IMR-90 (cell line): ENCODE results near the gene RAB31. TPM values are rescaled to one million over a fixed set of nuclear protein-coding genes. Genes with fewer than 3 reads are reported as not detected.

Source experiments
- ATAC-seq: fragments of 200-7000 bp; cut with Tn5 transposase; 2 replicates; pipeline ENCODE4 v1.9.1; 2020; ENCODE audit warnings: low read depth, mild to moderate bottlenecking, moderate library complexity
- BruUV-seq: library from RNA; stranded (reverse); fragments of 400-500 nt; replicated peaks from 2 replicates; lab custom pipeline; 2021; lab: Mats Ljungman, UMichigan
- CTCF ChIA-PET: fragments of 300-600 bp; formaldehyde crosslinking; extraction: SDS; loops from one replicate; lab custom pipeline; 2021; ENCODE audit warnings: antibody characterized with exemption; lab: Yijun Ruan, JAX
- POLR2A ChIA-PET: fragments of 300-600 bp; sonication (Branson Sonifier 250); formaldehyde crosslinking; loops from one replicate; lab custom pipeline; 2022; ENCODE audit warnings: antibody characterized with exemption; ENCODE audit not compliant: unreplicated experiment; lab: Charles Lee
- DNase-seq: peaks from one replicate; pipeline ENCODE4 v3.0.0; 2013
- H2AFZ ChIP-seq: replicated peaks from 2 replicates; pipeline ENCODE3; 2013; ENCODE audit warnings: low read length, mild to moderate bottlenecking; ENCODE audit not compliant: poor library complexity
- H2AK5ac ChIP-seq: 2 replicates; pipeline ENCODE4 v1.6.1; 2013; ENCODE audit warnings: low read depth, low read length, inconsistent platforms
- H2AK9ac ChIP-seq: replicated peaks from 2 replicates; pipeline ENCODE3; 2013; ENCODE audit warnings: mild to moderate bottlenecking, low read depth, low read length, moderate library complexity; ENCODE audit not compliant: poor library complexity
- H2BK120ac ChIP-seq: 2 replicates; pipeline ENCODE4 v1.6.1; 2013; ENCODE audit warnings: low read depth, low read length, inconsistent platforms
- H2BK15ac ChIP-seq: 3 replicates; pipeline ENCODE4 v1.6.1; 2013; ENCODE audit warnings: low read depth, low read length, inconsistent platforms
- H2BK20ac ChIP-seq: 2 replicates; pipeline ENCODE4 v1.6.1; 2013; ENCODE audit warnings: low read depth, mild to moderate bottlenecking, inconsistent platforms, low read length, moderate library complexity
- H2BK5ac ChIP-seq: 2 replicates; pipeline ENCODE4 v1.6.1; 2013; ENCODE audit warnings: mild to moderate bottlenecking, low read depth, low read length, inconsistent platforms; ENCODE audit not compliant: poor library complexity, severe bottlenecking
- H3K14ac ChIP-seq: replicated peaks from 2 replicates; pipeline ENCODE4 v1.6.1; 2013; ENCODE audit warnings: low read depth, low read length, inconsistent platforms
- H3K18ac ChIP-seq: 2 replicates; pipeline ENCODE4 v1.6.1; 2013; ENCODE audit warnings: low read depth, low read length, control low read depth
- H3K23ac ChIP-seq: 2 replicates; pipeline ENCODE4 v1.6.1; 2013; ENCODE audit warnings: low read depth, low read length, inconsistent platforms
- H3K27ac ChIP-seq: 2 replicates; pipeline ENCODE4 v1.5.1; 2013; ENCODE audit warnings: mild to moderate bottlenecking, control low read depth, low read length; ENCODE audit not compliant: insufficient read depth
- H3K27me3 ChIP-seq: 2 replicates; pipeline ENCODE4 v1.6.1; 2013; ENCODE audit warnings: low read length; ENCODE audit not compliant: control insufficient read depth, insufficient read depth
- H3K36me3 ChIP-seq: 2 replicates; pipeline ENCODE4 v1.6.1; 2013; ENCODE audit warnings: low read length, mixed read lengths; ENCODE audit not compliant: control insufficient read depth, insufficient read depth
- H3K4ac ChIP-seq: 2 replicates; pipeline ENCODE4 v1.6.1; 2013; ENCODE audit warnings: low read depth, low read length, inconsistent platforms
- H3K4me1 ChIP-seq: 2 replicates; pipeline ENCODE4 v1.6.1; 2013; ENCODE audit warnings: low read length, mixed read lengths; ENCODE audit not compliant: control insufficient read depth, insufficient read depth
- H3K4me2 ChIP-seq: 2 replicates; pipeline ENCODE4 v1.6.1; 2013; ENCODE audit warnings: low read depth, mild to moderate bottlenecking, control low read depth, low read length, moderate library complexity
- H3K4me3 ChIP-seq: 2 replicates; pipeline ENCODE4 v1.5.1; 2013; ENCODE audit warnings: low read depth, mild to moderate bottlenecking, control low read depth, low read length, moderate library complexity; ENCODE audit not compliant: insufficient read depth
- H3K56ac ChIP-seq: 2 replicates; pipeline ENCODE4 v1.6.1; 2013; ENCODE audit warnings: low read length, inconsistent platforms; ENCODE audit not compliant: insufficient read depth; ENCODE audit errors: extremely low read depth
- H3K79me1 ChIP-seq, 2 experiments: 2 replicates each; pipeline ENCODE4 v1.6.1; 2013; ENCODE audit warnings: low read length in 2 of 2, inconsistent platforms in 1 of 2, low read depth in 1 of 2
- H3K9ac ChIP-seq: 2 replicates; pipeline ENCODE4 v1.6.1; 2013; ENCODE audit warnings: low read depth, low read length, control low read depth
- H3K9me1 ChIP-seq: 2 replicates; pipeline ENCODE4 v1.6.1; 2013; ENCODE audit warnings: low read length, inconsistent platforms; ENCODE audit not compliant: insufficient read depth
- H3K9me3 ChIP-seq: 2 replicates; pipeline ENCODE4 v1.6.1; 2013; ENCODE audit warnings: low read length; ENCODE audit not compliant: control insufficient read depth, insufficient read depth
- H4K20me1 ChIP-seq: 2 replicates; pipeline ENCODE4 v1.6.1; 2013; ENCODE audit warnings: low read length, inconsistent platforms; ENCODE audit not compliant: insufficient read depth
- H4K5ac ChIP-seq: 2 replicates; pipeline ENCODE4 v1.6.1; 2013; ENCODE audit warnings: mild to moderate bottlenecking, low read depth, low read length, control low read depth
- H4K8ac ChIP-seq, 2 experiments: 2 replicates each; pipeline ENCODE4 v1.6.1; 2013; ENCODE audit warnings: low read depth in 2 of 2, low read length in 2 of 2, control low read depth in 1 of 2, inconsistent platforms in 1 of 2
- H4K91ac ChIP-seq: 2 replicates; pipeline ENCODE4 v1.6.1; 2013; ENCODE audit warnings: low read depth, low read length, inconsistent platforms; ENCODE audit not compliant: insufficient read depth
- BHLHE40 ChIP-seq: fragments of 150-350 bp; IDR thresholded peaks from 2 replicates; pipeline ENCODE4 v1.6.1; 2016; ENCODE audit warnings: mild to moderate bottlenecking, low read depth, low read length
- CEBPB ChIP-seq: IDR thresholded peaks from 2 replicates; pipeline ENCODE4 v1.6.1; 2012; ENCODE audit warnings: low read depth, low read length, improper control_type of control experiment
- FOS ChIP-seq: fragments of 150-350 bp; IDR thresholded peaks from 2 replicates; pipeline ENCODE4 v1.6.1; 2016; ENCODE audit warnings: low read depth, low read length
- MXI1 ChIP-seq: IDR thresholded peaks from 2 replicates; pipeline ENCODE4 v1.6.1; 2012; ENCODE audit warnings: low read depth, mild to moderate bottlenecking, low read length, moderate library complexity, borderline replicate concordance
- NFE2L2 ChIP-seq: fragments of 150-350 bp; IDR thresholded peaks from 2 replicates; pipeline ENCODE4 v1.6.1; 2016; ENCODE audit warnings: low read depth, mild to moderate bottlenecking, low read length
- POLR2A ChIP-seq: IDR thresholded peaks from 2 replicates; pipeline ENCODE4 v1.6.1; 2012; ENCODE audit warnings: mild to moderate bottlenecking, low read depth, low read length
- RAD21 ChIP-seq: IDR thresholded peaks from 2 replicates; pipeline ENCODE4 v1.6.1; 2012; ENCODE audit warnings: low read length, improper control_type of control experiment
- RCOR1 ChIP-seq: IDR thresholded peaks from 2 replicates; pipeline ENCODE4 v1.6.1; 2012; ENCODE audit warnings: mild to moderate bottlenecking, low read length, improper control_type of control experiment; ENCODE audit not compliant: insufficient replicate concordance
- RFX5 ChIP-seq: IDR thresholded peaks from 2 replicates; pipeline ENCODE4 v1.8.0; 2012; ENCODE audit warnings: low read depth, mild to moderate bottlenecking, low read length, moderate library complexity
- SMC3 ChIP-seq: fragments of 150-350 bp; IDR thresholded peaks from 2 replicates; pipeline ENCODE4 v1.6.1; 2016; ENCODE audit warnings: low read depth, mild to moderate bottlenecking, antibody characterized with exemption, low read length, moderate library complexity
- WGBS, 2 experiments: methylation state at CpG; one replicate each; pipeline versions ENCODE4 v1.1.5 to v1.1.7; 2013; ENCODE audit warnings: missing lambda C conversion rate in 2 of 2; ENCODE audit not compliant: insufficient read length in 1 of 2; ENCODE audit errors: extremely low coverage in 2 of 2; 5-methylcytosine and 5-hydroxymethylcytosine counted together
- dilution Hi-C: fragments of 300-500 bp; cut with HindIII; formaldehyde crosslinking; loops from one replicate; pipeline ENCODE4 v1.14.3; 2018; ENCODE audit warnings: low sequenced_read_pairs; ENCODE audit not compliant: unreplicated experiment
- in situ Hi-C: fragments of 300-500 bp; cut with MboI; formaldehyde crosslinking; loops from 3 replicates; pipeline ENCODE4 v1.14.3; 2019; ENCODE audit warnings: low sequenced_read_pairs, inconsistent platforms, mixed read lengths
- intact Hi-C: fragments of 100-400 bp; cut with micrococcal nuclease; formaldehyde crosslinking; loops from 2 replicates; pipeline ENCODE4 v1.10.0; 2022
- polyA plus RNA-seq, 3 experiments: library from polyadenylated mRNA; depleted of rRNA; stranded (reverse); fragments of >200 nt; gene quantifications; 2 replicates each; pipeline ENCODE4 v1.2.3, GENCODE V29; 2012; ENCODE audit warnings: low replicate concordance in 1 of 3
- total RNA-seq: library from RNA; depleted of rRNA; stranded (reverse); fragments of >200 nt; gene quantifications from 2 replicates; pipeline ENCODE4 v1.2.3, GENCODE V29; 2012
- TF ChIP-seq, protein P1 (sequence below): fragments of 150-350 bp; IDR thresholded peaks from 2 replicates; pipeline ENCODE4 v1.6.1; 2017; ENCODE audit warnings: mild to moderate bottlenecking, antibody characterized with exemption, low read length, low read depth

RAB31 gene
- total and polyA plus RNA-seq, 2 of the 4 experiments (the other 2 are of a cell fraction), result 13.8 to 26.9 TPM

DNA sequence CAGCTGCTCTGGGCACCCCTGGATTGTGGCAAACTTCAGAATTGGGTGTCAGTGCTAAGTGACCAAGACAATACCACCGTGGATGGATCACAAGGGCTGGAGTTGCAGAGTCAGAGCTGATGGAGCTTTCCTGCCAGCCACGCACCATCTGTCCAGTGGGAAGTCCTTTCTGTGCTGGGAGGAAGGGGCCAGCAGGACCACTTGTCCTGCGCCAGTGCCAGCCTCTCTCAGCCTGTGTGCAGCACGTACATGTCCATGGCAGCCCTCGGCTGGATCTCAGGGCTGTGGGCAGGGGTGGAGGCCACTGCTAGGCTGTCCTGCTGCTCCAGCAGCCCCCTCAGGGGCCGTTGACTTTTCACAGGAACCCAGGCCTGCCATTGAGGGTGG, 33.3 kb downstream of the RAB31 start:
- H3K4me1 ChIP-seq, result peaks cover 15% of the 10 kb centered on the region

More for the DNA sequence above, 33.3 kb downstream of the RAB31 start:
- intact Hi-C loops, result loop anchor here (5.0 kb wide), 1 partner anchor 41 kb away; no protein-coding TSS in a partner anchor
- 98% methylated on average over 5 of the region's 6 CpGs; no CpG with 5 or more reads in 1 of the 2 experiments for WGBS, 2 experiments
- Histone ChIP-seq H3K56ac (no peak overlapping the region), H2AK5ac (peak overlapping the region; percentile 71), H2BK5ac (no peak overlapping the region), H2BK15ac (peak overlapping the region; percentile 71; the same call in 1 of the 3 replicates), H4K8ac (0 out of 4 replicates have a peak overlapping the region, but pooled peaks of 1 of the 2 experiments have one; percentile 40), H3K4me3 (no peak overlapping the region), H3K23ac (no peak overlapping the region), H3K9ac (no peak overlapping the region), H3K9me3 (no peaks in the 10 kb centered on the region), H2AFZ (no peak overlapping the region), H2BK120ac (peak overlapping the region; percentile 61; the same call in 1 of the 2 replicates), H4K5ac (no peak overlapping the region), H3K18ac (no peak overlapping the region), H3K9me1 (peaks cover 17% of the 10 kb centered on the region), H2BK20ac (no peak overlapping the region), H3K4ac (peak overlapping the region; percentile 51; the same call in 1 of the 2 replicates), H3K4me2 (no peak overlapping the region), H3K27me3 (no peaks in the 10 kb centered on the region; the same call in 1 of the 2 replicates), H4K20me1 (peaks cover 41% of the 10 kb centered on the region; the same call in 1 of the 2 replicates), H3K14ac (peak overlapping the region; percentile 83; the same call in 1 of the 2 replicates), H3K27ac (no peak overlapping the region), H4K91ac (no peak overlapping the region), H3K36me3 (no peaks in the 10 kb centered on the region), H3K79me1 (peaks cover 10 to 44% of the 10 kb centered on the region in 2 experiments; a peak in 3 of 4 replicates), H2AK9ac (no peak overlapping the region)
- POLR2A ChIA-PET, result no interaction called here
- dilution Hi-C loops, result no loop called here
- ATAC-seq (no peak), DNase-seq (no peak)
- no TSS peak for BruUV-seq
- TF ChIP-seq NFE2L2 (no peak), CEBPB (no peak), FOS (no peak), RFX5 (no peak), RCOR1 (no peak), SMC3 (no peak), MXI1 (no peak), RAD21 (no peak), POLR2A (no peak), BHLHE40 (no peak)
- TF ChIP-seq, protein P1, sequence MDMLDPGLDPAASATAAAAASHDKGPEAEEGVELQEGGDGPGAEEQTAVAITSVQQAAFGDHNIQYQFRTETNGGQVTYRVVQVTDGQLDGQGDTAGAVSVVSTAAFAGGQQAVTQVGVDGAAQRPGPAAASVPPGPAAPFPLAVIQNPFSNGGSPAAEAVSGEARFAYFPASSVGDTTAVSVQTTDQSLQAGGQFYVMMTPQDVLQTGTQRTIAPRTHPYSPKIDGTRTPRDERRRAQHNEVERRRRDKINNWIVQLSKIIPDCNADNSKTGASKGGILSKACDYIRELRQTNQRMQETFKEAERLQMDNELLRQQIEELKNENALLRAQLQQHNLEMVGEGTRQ, result no peak
- in situ Hi-C loops, result no loop called here
- CTCF ChIA-PET, result no interaction called here
